HepG2 (cell line): ENCODE data around the gene ZNF678.

Experiments used
- CBX5 ChIP-seq: sonication (generic); formaldehyde crosslinking; IDR thresholded peaks from 2 replicates; pipeline ENCODE4 v1.4.0; 2020; ENCODE audit warnings: missing genetic modification reagents, borderline replicate concordance
- ZNF350 ChIP-seq: sonication (generic); formaldehyde crosslinking; IDR thresholded peaks from 2 replicates; pipeline ENCODE4 v1.4.0; 2020; ENCODE audit warnings: mild to moderate bottlenecking, low read depth, missing genetic modification reagents, borderline replicate concordance

GRCh38 chr1:227547310-227548118, 15.8 kb upstream of the ZNF678 start:
- TF ChIP-seq CBX5 (CRISPR knock-in tag) (no peak), ZNF350 (CRISPR knock-in tag) (no peak)
